ENCODE measurements around the gene ZNF544.
"Not testable (repeated sequence)": the region's sequence is repeated elsewhere in the genome, so short reads cannot be mapped to it uniquely, and the experiment has no call there.

Gene ZNF544

GRCh38 chr19:58305065-58305931, 76.6 kb downstream of the ZNF544 start, which contains the start of gene ERVK3-1:
ERVK3-1 (plus strand) TSS chr19:58305377; CDS start chr19:58312169, 6,792 bp downstream.
- peak; percentile 92 for DNase-seq (ENCODE audit: low read depth)

GRCh38 chr19:58305932-58306323, 77.2 kb downstream of the ZNF544 start:
- DNase-seq (ENCODE audit: low read depth): no peak

- DNase-seq (ENCODE audit: low read depth): no peak
Observed at GRCh38 chr19:58307736-58308135, 79.0 kb downstream of the ZNF544 start.

GRCh38 chr19:58310685-58311084, 82.0 kb downstream of the ZNF544 start:
- not testable (repeated sequence) for DNase-seq (ENCODE audit: low read depth)

GRCh38 chr19:58311345-58311865, 82.7 kb downstream of the ZNF544 start:
- DNase-seq (ENCODE audit: low read depth): no peak
